Ovary (tissue), 3 donors: Measurements from ENCODE around the gene AMY2A.

Experiments
- POLR2A ChIP-seq: fragments of 450-650 bp; IDR thresholded peaks from one replicate; pipeline ENCODE4 v1.6.1; 2017; ENCODE audit warnings: antibody characterized with exemption, mild to moderate bottlenecking, moderate library complexity
- TF ChIP-seq, protein P1 (sequence below), 3 donors: fragments of 450-650 bp in 2 of 3; fragments of 200-600 bp in 1 of 3; IDR thresholded peaks; one replicate each; pipeline versions ENCODE4 v1.5.1 to v1.8.0; 2016 to 2022; ENCODE audit warnings: antibody characterized with exemption in 3 of 3, mild to moderate bottlenecking in 1 of 3
- donor health status: DM: no; HTN: no; CAD: no.

DNA sequence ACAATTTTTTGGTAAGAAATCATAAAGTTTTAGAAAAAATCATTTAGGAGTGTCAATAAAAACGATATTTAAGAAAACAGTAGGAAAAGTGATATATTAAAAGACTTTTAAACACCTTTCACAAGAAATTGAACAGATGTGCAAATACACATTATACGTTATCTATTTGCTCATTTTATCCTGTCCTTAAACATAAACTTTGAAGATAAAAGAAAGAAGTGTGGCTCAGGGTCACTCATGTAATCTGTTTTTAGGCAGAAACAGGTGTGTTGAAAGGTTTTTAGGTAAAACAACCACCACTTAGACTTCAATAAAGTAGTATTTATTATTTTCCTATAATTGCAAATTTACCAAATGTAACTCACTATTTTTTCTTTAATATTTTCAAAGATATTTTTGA, 32.7 kb upstream of the AMY2A start:
- TF ChIP-seq, protein P1, sequence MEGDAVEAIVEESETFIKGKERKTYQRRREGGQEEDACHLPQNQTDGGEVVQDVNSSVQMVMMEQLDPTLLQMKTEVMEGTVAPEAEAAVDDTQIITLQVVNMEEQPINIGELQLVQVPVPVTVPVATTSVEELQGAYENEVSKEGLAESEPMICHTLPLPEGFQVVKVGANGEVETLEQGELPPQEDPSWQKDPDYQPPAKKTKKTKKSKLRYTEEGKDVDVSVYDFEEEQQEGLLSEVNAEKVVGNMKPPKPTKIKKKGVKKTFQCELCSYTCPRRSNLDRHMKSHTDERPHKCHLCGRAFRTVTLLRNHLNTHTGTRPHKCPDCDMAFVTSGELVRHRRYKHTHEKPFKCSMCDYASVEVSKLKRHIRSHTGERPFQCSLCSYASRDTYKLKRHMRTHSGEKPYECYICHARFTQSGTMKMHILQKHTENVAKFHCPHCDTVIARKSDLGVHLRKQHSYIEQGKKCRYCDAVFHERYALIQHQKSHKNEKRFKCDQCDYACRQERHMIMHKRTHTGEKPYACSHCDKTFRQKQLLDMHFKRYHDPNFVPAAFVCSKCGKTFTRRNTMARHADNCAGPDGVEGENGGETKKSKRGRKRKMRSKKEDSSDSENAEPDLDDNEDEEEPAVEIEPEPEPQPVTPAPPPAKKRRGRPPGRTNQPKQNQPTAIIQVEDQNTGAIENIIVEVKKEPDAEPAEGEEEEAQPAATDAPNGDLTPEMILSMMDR (IDR thresholded peaks at IDR 0.05) = no peak
- TF ChIP-seq POLR2A = no peak
